ENCODE measurements around the gene NKTR.

Gene NKTR

DNA sequence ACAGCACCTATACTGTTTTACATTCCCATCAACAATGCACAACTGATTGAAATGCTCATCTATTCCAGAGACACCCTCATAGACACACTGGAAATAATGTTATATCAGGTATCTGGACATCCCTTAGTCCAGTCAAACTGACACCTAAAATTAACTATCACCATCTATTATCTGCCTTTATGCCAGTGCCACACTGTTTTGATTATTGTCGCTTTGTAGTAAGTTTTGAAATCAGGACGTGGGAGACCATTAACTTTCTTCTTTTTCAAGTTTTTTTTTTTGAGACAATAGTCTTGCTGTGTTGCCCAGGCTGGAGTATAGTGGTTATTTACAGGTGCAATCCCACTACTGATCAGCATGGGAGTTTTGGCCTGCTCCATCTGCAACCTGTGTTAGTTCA, 75.4 kb downstream of the NKTR start:
- DNase-seq (ENCODE audit: low read depth, low spot score), result no peak
- in situ Hi-C loops (cut with HindIII; ENCODE audit: low sequenced_read_pairs), result no loop called here
- TF ChIP-seq, protein P1, sequence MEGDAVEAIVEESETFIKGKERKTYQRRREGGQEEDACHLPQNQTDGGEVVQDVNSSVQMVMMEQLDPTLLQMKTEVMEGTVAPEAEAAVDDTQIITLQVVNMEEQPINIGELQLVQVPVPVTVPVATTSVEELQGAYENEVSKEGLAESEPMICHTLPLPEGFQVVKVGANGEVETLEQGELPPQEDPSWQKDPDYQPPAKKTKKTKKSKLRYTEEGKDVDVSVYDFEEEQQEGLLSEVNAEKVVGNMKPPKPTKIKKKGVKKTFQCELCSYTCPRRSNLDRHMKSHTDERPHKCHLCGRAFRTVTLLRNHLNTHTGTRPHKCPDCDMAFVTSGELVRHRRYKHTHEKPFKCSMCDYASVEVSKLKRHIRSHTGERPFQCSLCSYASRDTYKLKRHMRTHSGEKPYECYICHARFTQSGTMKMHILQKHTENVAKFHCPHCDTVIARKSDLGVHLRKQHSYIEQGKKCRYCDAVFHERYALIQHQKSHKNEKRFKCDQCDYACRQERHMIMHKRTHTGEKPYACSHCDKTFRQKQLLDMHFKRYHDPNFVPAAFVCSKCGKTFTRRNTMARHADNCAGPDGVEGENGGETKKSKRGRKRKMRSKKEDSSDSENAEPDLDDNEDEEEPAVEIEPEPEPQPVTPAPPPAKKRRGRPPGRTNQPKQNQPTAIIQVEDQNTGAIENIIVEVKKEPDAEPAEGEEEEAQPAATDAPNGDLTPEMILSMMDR (IDR thresholded peaks at IDR 0.05; ENCODE audit: low read depth, low read length), result no peak

DNA sequence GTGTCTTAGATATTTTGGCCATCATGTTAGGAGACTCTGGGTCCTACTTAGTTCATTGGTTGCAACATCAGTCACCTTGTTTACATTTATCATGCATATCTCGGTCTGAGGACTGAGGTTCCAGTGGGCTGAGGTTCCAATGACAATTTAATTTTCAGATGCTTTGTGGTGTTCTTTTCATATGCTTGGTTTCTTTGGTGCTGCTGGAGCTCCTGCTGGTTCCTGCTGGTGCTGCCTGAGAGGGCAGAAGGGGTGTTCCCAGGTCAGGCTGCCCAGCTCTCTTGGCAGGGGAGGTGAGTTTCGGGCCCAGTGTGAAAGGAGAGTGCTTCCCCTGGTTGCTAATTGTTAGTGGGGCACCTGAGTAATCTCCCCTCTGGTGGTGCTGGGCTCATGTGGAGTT, 78.0 kb downstream of the NKTR start:
- in situ Hi-C loops (cut with HindIII; ENCODE audit: low sequenced_read_pairs), result no loop called here
- TF ChIP-seq, protein P1 (IDR thresholded peaks at IDR 0.05; ENCODE audit: low read depth, low read length), result no peak
- H3K4me3 ChIP-seq (ENCODE audit: low read depth, low read length), result no peak overlapping the region
- no peak for DNase-seq (ENCODE audit: low read depth, low spot score)

More for the DNA sequence above, 75.4 kb downstream of the NKTR start:
- no peak overlapping the region for H3K4me3 ChIP-seq (ENCODE audit: low read depth, low read length)

DNA sequence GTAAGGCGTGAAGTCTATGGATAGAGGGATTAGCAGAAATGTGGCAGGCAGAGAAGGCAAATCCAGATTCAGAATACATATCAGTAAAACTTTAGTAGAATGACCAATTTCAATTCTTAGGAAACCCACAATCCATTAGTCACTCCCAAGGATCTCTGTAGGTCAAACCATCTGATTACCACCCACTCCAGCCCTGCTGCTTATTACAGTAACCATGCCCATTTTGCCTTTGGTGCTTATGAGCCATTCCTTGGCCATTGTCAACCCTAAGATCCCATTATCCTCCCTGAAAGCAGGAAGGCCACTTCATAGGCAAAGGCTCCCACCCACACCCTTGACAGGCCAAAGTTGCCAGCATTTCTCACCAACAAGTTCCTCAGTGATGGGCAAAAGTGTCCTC, 79.8 kb downstream of the NKTR start:
- H3K4me3 ChIP-seq (ENCODE audit: low read depth, low read length), result no peak overlapping the region
- no peak for DNase-seq (ENCODE audit: low read depth, low spot score)
- TF ChIP-seq, protein P1 (IDR thresholded peaks at IDR 0.05; ENCODE audit: low read depth, low read length), result no peak
- in situ Hi-C loops (cut with HindIII; ENCODE audit: low sequenced_read_pairs), result no loop called here

DNA sequence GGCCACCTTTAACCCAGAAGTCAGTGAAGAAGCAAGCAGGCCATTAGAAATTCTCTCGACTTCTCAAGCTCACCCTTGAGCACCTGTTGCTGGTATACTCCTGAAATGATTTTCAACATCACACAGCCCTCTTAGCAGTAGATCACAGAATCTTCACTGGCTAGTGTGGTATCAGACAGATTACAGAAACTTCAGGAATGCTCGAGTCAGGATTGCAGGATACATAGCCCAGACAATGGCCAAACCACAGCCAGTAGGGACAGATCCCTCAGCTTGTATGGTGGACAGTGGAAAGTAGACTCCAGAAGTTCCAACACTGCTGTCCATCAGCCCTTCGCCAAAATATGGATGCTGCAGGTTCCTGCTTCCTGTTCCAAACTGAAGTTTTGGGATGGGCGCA, 80.3 kb downstream of the NKTR start:
- in situ Hi-C loops (cut with HindIII; ENCODE audit: low sequenced_read_pairs), result no loop called here
- TF ChIP-seq, protein P1 (IDR thresholded peaks at IDR 0.05; ENCODE audit: low read depth, low read length), result no peak
- DNase-seq (ENCODE audit: low read depth, low spot score), result no peak
- H3K4me3 ChIP-seq (ENCODE audit: low read depth, low read length), result no peak overlapping the region

DNA sequence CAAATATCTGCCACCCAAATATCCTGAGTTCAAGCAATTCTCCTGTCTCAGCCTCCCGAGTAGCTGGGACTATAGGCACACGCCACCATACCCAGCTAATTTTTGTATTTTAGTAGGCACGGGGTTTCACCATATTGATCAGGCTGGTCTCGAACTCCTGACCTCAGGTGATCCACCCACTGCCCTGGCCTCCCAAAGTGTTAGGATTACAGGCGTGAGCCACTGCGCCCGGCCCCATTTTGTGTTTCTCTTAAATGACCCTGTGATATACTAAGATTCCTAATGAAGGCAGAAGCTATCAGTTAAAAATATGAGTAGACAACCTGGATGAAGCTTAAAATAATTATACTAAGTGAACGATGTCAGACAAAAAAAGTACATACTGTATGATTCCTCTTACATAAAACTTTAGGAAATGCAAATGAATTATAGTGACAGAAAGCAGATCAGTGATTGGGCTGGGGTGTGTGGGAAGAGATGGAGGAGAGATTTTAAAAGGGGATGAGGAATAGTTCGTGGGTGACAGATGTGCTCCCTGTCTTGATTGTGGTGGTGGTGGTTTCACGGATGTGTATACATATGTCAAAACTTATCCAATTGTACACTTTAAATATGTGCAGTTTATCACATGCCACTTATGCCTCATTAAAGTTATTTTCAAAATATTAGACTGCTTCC, 81.0 kb downstream of the NKTR start:
- no peak for DNase-seq (ENCODE audit: low read depth, low spot score)
- in situ Hi-C loops (cut with HindIII; ENCODE audit: low sequenced_read_pairs), result no loop called here
- no peak overlapping the region for H3K4me3 ChIP-seq (ENCODE audit: low read depth, low read length)
- TF ChIP-seq, protein P1 (IDR thresholded peaks at IDR 0.05; ENCODE audit: low read depth, low read length), result no peak

DNA sequence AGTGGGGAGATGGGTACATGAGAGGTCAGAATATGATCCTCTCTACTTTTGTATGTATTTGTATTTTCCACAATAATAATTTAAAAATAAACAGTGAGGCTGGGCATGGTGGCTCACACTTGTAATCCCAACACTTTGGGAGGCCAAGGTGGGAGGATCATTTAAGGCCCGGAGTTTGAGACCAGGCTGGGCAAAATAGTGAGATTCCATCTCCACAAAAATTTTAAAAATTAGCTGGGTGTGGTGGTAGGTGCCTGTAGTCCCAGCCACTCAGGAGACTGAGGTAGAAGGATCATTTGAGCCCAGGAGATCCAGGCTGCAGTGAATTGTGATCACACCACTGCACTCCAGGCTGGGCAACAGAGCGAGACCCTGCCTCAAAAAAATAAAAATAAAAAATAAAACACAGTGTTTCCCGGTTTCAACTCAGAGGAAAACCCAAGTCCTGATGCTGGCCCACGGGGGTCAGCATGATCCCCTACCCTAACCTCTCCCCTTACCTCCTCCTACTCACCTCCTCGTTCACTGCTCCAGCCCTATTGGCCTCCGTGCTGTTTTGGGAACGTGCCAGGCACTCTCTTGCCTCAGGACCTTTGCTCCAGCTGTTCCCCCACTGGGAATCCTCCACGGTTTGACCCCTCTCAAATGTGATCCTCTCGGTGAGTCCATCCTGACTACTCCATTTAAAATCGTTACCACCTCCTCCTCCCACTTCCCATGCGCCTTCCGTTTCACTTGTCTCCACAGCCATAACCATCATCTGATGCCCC, 82.0 kb downstream of the NKTR start:
- DNase-seq (ENCODE audit: low read depth, low spot score), result no peak
- TF ChIP-seq, protein P1 (IDR thresholded peaks at IDR 0.05; ENCODE audit: low read depth, low read length), result no peak
- H3K4me3 ChIP-seq (ENCODE audit: low read depth, low read length), result no peak overlapping the region
- in situ Hi-C loops (cut with HindIII; ENCODE audit: low sequenced_read_pairs), result no loop called here

Measured in astrocyte of the spinal cord (primary cell).